Upper lobe of right lung (tissue), 1 donor: ENCODE data around the gene SH3BGRL2. TPM values are rescaled to one million over a fixed set of nuclear protein-coding genes. Genes with fewer than 3 reads are reported as not detected.

Source experiments
- ATAC-seq: fragments of 200-7000 bp; cut with Tn5 transposase; one replicate; pipeline ENCODE4 v1.9.1; 2020; ENCODE audit warnings: mild to moderate bottlenecking, moderate library complexity
- DNase-seq: peaks from one replicate; pipeline ENCODE4 v3.0.0-alpha.2; 2020
- H3K27ac ChIP-seq: fragments of 200-600 bp; one replicate; pipeline ENCODE4 v1.8.0; 2022
- H3K27me3 ChIP-seq: fragments of 200-600 bp; one replicate; pipeline ENCODE4 v1.8.0; 2022; ENCODE audit warnings: mild to moderate bottlenecking
- H3K36me3 ChIP-seq: fragments of 200-600 bp; one replicate; pipeline ENCODE4 v1.8.0; 2022
- H3K4me1 ChIP-seq: fragments of 200-600 bp; one replicate; pipeline ENCODE4 v1.8.0; 2022
- H3K4me3 ChIP-seq: fragments of 200-600 bp; one replicate; pipeline ENCODE4 v1.8.0; 2022; ENCODE audit warnings: mild to moderate bottlenecking
- H3K9me3 ChIP-seq: fragments of 200-600 bp; one replicate; pipeline ENCODE4 v1.8.0; 2022
- CTCF ChIP-seq: fragments of 200-600 bp; IDR thresholded peaks from one replicate; pipeline ENCODE4 v1.8.0; 2022; ENCODE audit warnings: antibody characterized with exemption
- intact Hi-C: fragments of 100-400 bp; cut with DNase I; formaldehyde crosslinking; loops from one replicate; pipeline ENCODE4 v1.11.0; 2022
- total RNA-seq: library from RNA; stranded (reverse); fragmentation: NEBNext Ultra II Directional; extraction: Animal tissue kit (Norgen Biotek cat#: 25700); gene quantifications from one replicate; pipeline ENCODE4 v1.2.1, GENCODE V29; 2021
- donor health status: DM: no; HTN: yes; CAD: no; lungs with severe emphysema.

Gene SH3BGRL2
- total RNA-seq, 1 donor from 2014 or later: 33.9 TPM

GRCh38 chr6:79625746-79626145, 5.4 kb upstream of the SH3BGRL2 start:
- ATAC-seq (no peak), DNase-seq (no peak)
- H3K27ac ChIP-seq: no peak overlapping the region
- no peaks in the 10 kb centered on the region for H3K27me3 ChIP-seq
- TF ChIP-seq CTCF: no peak
- no peak overlapping the region for H3K4me3 ChIP-seq
- H3K9me3 ChIP-seq: no peaks in the 10 kb centered on the region
- no peaks in the 10 kb centered on the region for H3K4me1 ChIP-seq
- H3K36me3 ChIP-seq: no peaks in the 10 kb centered on the region
- intact Hi-C loops: no loop called here

DNA sequence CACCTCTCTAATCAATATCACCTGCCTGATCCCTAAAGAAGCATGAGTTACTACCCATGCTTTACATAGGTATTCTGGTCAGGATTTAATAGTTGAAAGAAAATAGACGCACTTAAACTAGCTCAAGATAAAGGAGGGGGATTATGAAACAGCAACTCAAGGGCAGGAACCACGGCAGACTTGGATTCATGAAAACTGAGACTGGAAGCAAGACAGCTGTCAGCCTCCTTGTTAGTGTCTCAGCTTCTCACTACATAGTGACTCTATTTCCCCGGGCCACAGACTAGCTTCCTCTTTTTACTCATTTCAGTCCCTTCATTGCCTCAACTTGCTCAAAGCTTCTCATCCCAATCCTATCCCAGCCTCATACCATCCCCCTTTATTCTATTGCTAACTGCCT, 4.3 kb upstream of the SH3BGRL2 start:
- H3K36me3 ChIP-seq: no peaks in the 10 kb centered on the region
- intact Hi-C loops: no loop called here
- DNase-seq (no peak), ATAC-seq (no peak)
- no peaks in the 10 kb centered on the region for H3K9me3 ChIP-seq
- no peaks in the 10 kb centered on the region for H3K4me1 ChIP-seq
- no peaks in the 10 kb centered on the region for H3K27me3 ChIP-seq
- H3K4me3 ChIP-seq: no peak overlapping the region
- TF ChIP-seq CTCF: no peak
- no peak overlapping the region for H3K27ac ChIP-seq

GRCh38 chr6:79627422-79627821, 3.7 kb upstream of the SH3BGRL2 start:
- Histone ChIP-seq H3K4me1 (no peaks in the 10 kb centered on the region), H3K4me3 (no peak overlapping the region), H3K27me3 (no peaks in the 10 kb centered on the region), H3K27ac (no peak overlapping the region), H3K9me3 (no peaks in the 10 kb centered on the region), H3K36me3 (no peaks in the 10 kb centered on the region)
- DNase-seq: no peak
- intact Hi-C loops: no loop called here
- TF ChIP-seq CTCF: no peak
- no peak for ATAC-seq

- no peak for DNase-seq
- Histone ChIP-seq H3K9me3 (no peaks in the 10 kb centered on the region), H3K36me3 (no peaks in the 10 kb centered on the region), H3K4me3 (no peak overlapping the region), H3K27me3 (no peaks in the 10 kb centered on the region), H3K4me1 (no peaks in the 10 kb centered on the region), H3K27ac (no peak overlapping the region)
- no peak for ATAC-seq
- no peak for TF ChIP-seq CTCF
- intact Hi-C loops: no loop called here
Measured at GRCh38 chr6:79628466-79629288, 2.5 kb upstream of the SH3BGRL2 start.

- Histone ChIP-seq H3K27me3 (no peaks in the 10 kb centered on the region), H3K9me3 (no peaks in the 10 kb centered on the region), H3K4me1 (peaks cover 8% of the 10 kb centered on the region), H3K4me3 (peak overlapping the region; percentile 73), H3K36me3 (no peaks in the 10 kb centered on the region), H3K27ac (no peak overlapping the region)
- ATAC-seq: no peak
- TF ChIP-seq CTCF: no peak
- intact Hi-C loops: no loop called here
- no peak for DNase-seq
Measured at GRCh38 chr6:79630380-79630882, 698 bp upstream of the SH3BGRL2 start.
